HEK293 (cell line): ENCODE measurements around the gene TCHHL1.
A peak's percentile ranks its signal among the peaks of the same experiment; 100 is the strongest.

Experiments used
- CTCF ChIA-PET: fragments of 350-600 bp; formaldehyde crosslinking; extraction: SDS; loops from one replicate; lab custom pipeline; 2021; ENCODE audit warnings: antibody characterized with exemption; lab: Yijun Ruan, JAX
- POLR2A ChIA-PET: fragments of 300-600 bp; formaldehyde crosslinking; extraction: SDS; loops from one replicate; lab custom pipeline; 2020; ENCODE audit warnings: antibody characterized with exemption, inconsistent platforms; lab: Yijun Ruan, JAX
- H3K27ac ChIP-seq: fragments of 200-500 bp; sonication (Bioruptor generic); 2 replicates; pipeline ENCODE4 v1.5.1; 2014; ENCODE audit warnings: low read depth, low read length, control low read depth, inconsistent platforms; ENCODE audit errors: extremely low read depth
- H3K36me3 ChIP-seq, 2 experiments: fragments of 200-500 bp in 1 of 2; sonication (Bioruptor generic) in 1 of 2; 1 replicate in 1 of 2; 2 replicates in 1 of 2; pipeline ENCODE4 v1.5.1; 2014 to 2017; ENCODE audit warnings: inconsistent platforms in 2 of 2, low read length in 2 of 2; ENCODE audit not compliant: control insufficient read depth in 2 of 2, insufficient read depth in 1 of 2
- H3K4me1 ChIP-seq: fragments of 200-500 bp; sonication (Bioruptor generic); 2 replicates; pipeline ENCODE4 v1.5.1; 2014; ENCODE audit warnings: mild to moderate bottlenecking, low read length, inconsistent platforms; ENCODE audit not compliant: control insufficient read depth, insufficient read depth
- H3K4me3 ChIP-seq: 2 replicates; pipeline ENCODE4 v1.5.1; 2011; ENCODE audit warnings: low read depth, mild to moderate bottlenecking, control low read depth, low read length, moderate library complexity
- H3K9me3 ChIP-seq: fragments of 200-500 bp; sonication (Bioruptor generic); 2 replicates; pipeline ENCODE4 v1.5.1; 2014; ENCODE audit warnings: low read depth, low read length, inconsistent platforms; ENCODE audit not compliant: control insufficient read depth, insufficient read depth
- HOXA7 ChIP-seq: sonication (generic); formaldehyde crosslinking; IDR thresholded peaks from 2 replicates; pipeline ENCODE4 v1.8.1; 2022; ENCODE audit warnings: missing genetic modification reagents, borderline replicate concordance
- PRDM6 ChIP-seq: fragments of 450-650 bp; formaldehyde crosslinking; IDR thresholded peaks from 2 replicates; pipeline ENCODE4 v1.5.1; 2017; ENCODE audit warnings: missing biosample characterization, missing genetic modification characterization
- SP3 ChIP-seq: fragments of 450-650 bp; formaldehyde crosslinking; IDR thresholded peaks from 2 replicates; pipeline ENCODE4 v1.5.1; 2016; ENCODE audit warnings: missing biosample characterization, missing genetic modification characterization
- ZNF23 ChIP-seq: fragments of 450-650 bp; formaldehyde crosslinking; IDR thresholded peaks from 2 replicates; pipeline ENCODE4 v1.5.1; 2016; ENCODE audit warnings: missing biosample characterization, missing genetic modification characterization, borderline replicate concordance
- ZNF561 ChIP-seq: fragments of 450-650 bp; IDR thresholded peaks from 2 replicates; pipeline ENCODE4 v1.5.1; 2018; ENCODE audit warnings: missing biosample characterization, missing genetic modification characterization, borderline replicate concordance
- ZNF768 ChIP-seq: fragments of 450-650 bp; formaldehyde crosslinking; IDR thresholded peaks from 2 replicates; pipeline ENCODE4 v1.5.1; 2018; ENCODE audit warnings: missing biosample characterization, mild to moderate bottlenecking, missing genetic modification characterization
- ZNF785 ChIP-seq: fragments of 450-650 bp; formaldehyde crosslinking; IDR thresholded peaks from 2 replicates; pipeline ENCODE4 v1.5.1; 2016; ENCODE audit warnings: missing biosample characterization, missing genetic modification characterization

TCHHL1 gene

DNA sequence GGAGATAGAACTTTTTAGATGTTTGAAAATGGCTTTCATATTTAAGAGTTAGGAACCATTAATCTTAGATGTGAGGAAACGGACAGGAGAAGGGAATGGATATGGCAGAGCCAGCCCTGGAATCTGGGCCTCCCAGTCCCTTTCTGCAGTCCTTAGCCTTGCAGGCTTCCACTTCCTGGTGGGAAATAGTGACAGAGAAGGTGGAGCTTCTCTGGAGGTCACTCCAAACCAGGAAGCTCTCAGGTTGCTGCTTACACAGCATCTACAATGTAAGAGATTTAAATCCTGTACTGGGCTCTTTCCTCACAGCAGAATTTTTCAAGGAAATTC, 54.6 kb downstream of the TCHHL1 start:
- Histone ChIP-seq H3K4me3 (peak overlapping the region; percentile 3; the same call in 1 of the 2 replicates), H3K27ac (peak overlapping the region; percentile 78; the same call in 1 of the 2 replicates), H3K9me3 (no peaks in the 10 kb centered on the region), H3K4me1 (no peaks in the 10 kb centered on the region; the same call in 1 of the 2 replicates), H3K36me3 (peaks cover 0 to 27% of the 10 kb centered on the region in 2 experiments; a peak in 1 of 3 replicates)
- no peak for TF ChIP-seq ZNF785
- TF ChIP-seq PRDM6, result no peak
- 0 out of 2 replicates have a peak, but pooled peaks have one; percentile 72 for TF ChIP-seq ZNF561
- no peak for TF ChIP-seq ZNF768 (tag by site-specific recombination)
- no peak for TF ChIP-seq HOXA7 (CRISPR knock-in tag)
- TF ChIP-seq SP3 (tag by site-specific recombination), result 0 out of 2 replicates have a peak, but pooled peaks have one; percentile 27
- no peak for TF ChIP-seq ZNF23 (tag by site-specific recombination)
- CTCF ChIA-PET, result interaction anchor here (0.5 to 4.0 kb wide), 23 partner anchors 11 to 1475 kb away, joined by 3 to 44 read pairs (median 4); no protein-coding TSS in a partner anchor
- POLR2A ChIA-PET, result interaction anchor here (1.0 to 4.3 kb wide), 3 partner anchors 13 to 128 kb away, joined by 3 to 68 read pairs (median 3); no protein-coding TSS in a partner anchor
